HG03175 (cell line): ENCODE data around the gene MYCBP2.
"Not testable (repeated sequence)": the region's sequence is repeated elsewhere in the genome, so short reads cannot be mapped to it uniquely, and the experiment has no call there.

Experiments
- ATAC-seq: cut with Tn5 transposase; IDR thresholded peaks from one replicate; pipeline ENCODE4 v1.9.1; 2021; ENCODE audit warnings: mild to moderate bottlenecking, moderate library complexity; ENCODE audit not compliant: unreplicated experiment

Gene MYCBP2

GRCh38 chr13:77008337-77008736 lies 318.6 kb downstream of the MYCBP2 start:
- ATAC-seq, result not testable (repeated sequence)

DNA sequence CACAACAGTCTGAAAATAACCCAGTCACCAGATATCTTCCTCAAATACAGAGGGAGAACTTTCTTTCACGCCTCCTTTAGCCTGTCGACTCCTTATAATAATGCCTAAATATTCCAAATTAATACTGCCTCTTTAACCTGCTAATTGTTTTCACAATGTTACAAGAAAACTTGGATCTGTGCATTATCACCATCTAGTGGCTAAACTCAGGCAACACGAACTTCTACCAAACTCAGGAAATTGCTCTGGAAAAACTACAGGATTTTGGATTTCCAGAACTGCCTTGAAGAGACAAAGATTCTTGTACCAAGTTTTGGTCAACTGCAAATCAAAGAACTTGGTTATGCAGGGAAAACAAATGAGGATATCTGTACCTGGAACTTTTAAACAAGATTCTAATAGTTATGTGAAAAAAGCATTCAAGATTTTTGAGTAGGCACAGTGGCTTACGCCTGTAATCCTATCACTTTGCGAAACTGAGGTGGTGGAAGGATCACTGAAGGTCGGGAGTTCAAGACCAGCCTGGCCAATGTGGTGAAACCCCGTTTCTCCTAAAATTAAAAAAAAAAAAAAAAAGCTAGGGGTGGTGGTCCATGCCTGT lies 324.2 kb downstream of the MYCBP2 start:
- no peak for ATAC-seq

GRCh38 chr13:77001963-77002587 lies 324.8 kb downstream of the MYCBP2 start:
- no peak for ATAC-seq

DNA sequence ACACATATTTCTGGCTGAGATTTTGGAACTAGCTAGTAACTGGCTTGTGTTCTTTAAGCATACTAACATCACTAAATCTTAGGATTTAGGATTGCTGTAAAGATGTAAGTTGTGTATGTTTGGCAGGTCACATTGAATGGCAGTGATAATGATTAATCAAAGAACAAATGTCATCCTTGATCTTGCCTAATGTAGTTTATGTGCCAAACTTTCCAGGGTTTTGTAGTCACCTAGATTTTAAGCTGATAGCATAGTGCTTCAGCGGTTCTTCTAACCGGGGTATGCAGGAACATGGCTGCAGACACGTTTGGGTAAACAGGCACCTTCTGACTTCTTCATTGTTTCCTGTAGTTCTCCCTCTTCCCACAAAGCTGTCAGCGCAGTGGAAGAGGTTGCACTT lies 325.4 kb downstream of the MYCBP2 start:
- ATAC-seq, result no peak

- ATAC-seq, result no peak
Measured at GRCh38 chr13:77000475-77000874, 326.4 kb downstream of the MYCBP2 start.
